ENCODE measurements around the gene NECAP2.

The NECAP2 gene

GRCh38 chr1:16405441-16405840 is 35.1 kb upstream of the NECAP2 start:
- Histone ChIP-seq H3K36me3 (ENCODE audit: control insufficient read depth in 1 of 2, insufficient read depth in 2 of 2, low read length in 2 of 2) (no peaks in the 10 kb centered on the region), H3K4me1 (ENCODE audit: control insufficient read depth in 1 of 2, insufficient read depth in 2 of 2, low read length in 2 of 2) (no peaks in the 10 kb centered on the region), H3K27me3 (ENCODE audit: control insufficient read depth in 1 of 2, insufficient read depth in 2 of 2, low read length in 2 of 2) (no peaks in the 10 kb centered on the region), H3K4me3 (ENCODE audit: low read depth in 1 of 2, low read length in 2 of 2) (no peak overlapping the region), H3K9ac (ENCODE audit: low read depth in 1 of 2, low read length in 2 of 2) (no peak overlapping the region), H3K9me3 (ENCODE audit: control insufficient read depth in 1 of 2, low read length in 2 of 2) (no peaks in the 10 kb centered on the region), H3K27ac (ENCODE audit: low read depth, low read length) (no peak overlapping the region)

GRCh38 chr1:16406868-16407267 is 33.7 kb upstream of the NECAP2 start:
- no peak overlapping the region for H3K27ac ChIP-seq (ENCODE audit: low read depth, low read length)
- H3K27me3 ChIP-seq (ENCODE audit: control insufficient read depth in 1 of 2, insufficient read depth in 2 of 2, low read length in 2 of 2) = no peaks in the 10 kb centered on the region
- H3K4me3 ChIP-seq (ENCODE audit: low read depth in 1 of 2, low read length in 2 of 2) = no peak overlapping the region
- no peaks in the 10 kb centered on the region for H3K4me1 ChIP-seq (ENCODE audit: control insufficient read depth in 1 of 2, insufficient read depth in 2 of 2, low read length in 2 of 2)
- no peak overlapping the region for H3K9ac ChIP-seq (ENCODE audit: low read depth in 1 of 2, low read length in 2 of 2)
- H3K36me3 ChIP-seq (ENCODE audit: control insufficient read depth in 1 of 2, insufficient read depth in 2 of 2, low read length in 2 of 2) = no peaks in the 10 kb centered on the region
- H3K9me3 ChIP-seq (ENCODE audit: control insufficient read depth in 1 of 2, low read length in 2 of 2) = no peaks in the 10 kb centered on the region

GRCh38 chr1:16409536-16410152 is 30.9 kb upstream of the NECAP2 start:
- no peak overlapping the region for H3K4me3 ChIP-seq (ENCODE audit: low read depth in 1 of 2, low read length in 2 of 2)
- H3K36me3 ChIP-seq (ENCODE audit: control insufficient read depth in 1 of 2, insufficient read depth in 2 of 2, low read length in 2 of 2) = no peaks in the 10 kb centered on the region
- no peaks in the 10 kb centered on the region for H3K4me1 ChIP-seq (ENCODE audit: control insufficient read depth in 1 of 2, insufficient read depth in 2 of 2, low read length in 2 of 2)
- no peak overlapping the region for H3K9ac ChIP-seq (ENCODE audit: low read depth in 1 of 2, low read length in 2 of 2)
- H3K27me3 ChIP-seq (ENCODE audit: control insufficient read depth in 1 of 2, insufficient read depth in 2 of 2, low read length in 2 of 2) = no peaks in the 10 kb centered on the region
- no peak overlapping the region for H3K27ac ChIP-seq (ENCODE audit: low read depth, low read length)
- H3K9me3 ChIP-seq (ENCODE audit: control insufficient read depth in 1 of 2, low read length in 2 of 2) = no peaks in the 10 kb centered on the region

- no peak overlapping the region for H3K9ac ChIP-seq (ENCODE audit: low read depth in 1 of 2, low read length in 2 of 2)
- no peak overlapping the region for H3K27ac ChIP-seq (ENCODE audit: low read depth, low read length)
These were observed 29.7 kb upstream of the NECAP2 start for GRCh38 chr1:16410803-16411202.

GRCh38 chr1:16413191-16413590 is 27.3 kb upstream of the NECAP2 start:
- Histone ChIP-seq H3K27ac (ENCODE audit: low read depth, low read length) (no peak overlapping the region), H3K36me3 (ENCODE audit: control insufficient read depth in 1 of 2, insufficient read depth in 2 of 2, low read length in 2 of 2) (no peaks in the 10 kb centered on the region), H3K4me3 (ENCODE audit: low read depth in 1 of 2, low read length in 2 of 2) (no peak overlapping the region), H3K4me1 (ENCODE audit: control insufficient read depth in 1 of 2, insufficient read depth in 2 of 2, low read length in 2 of 2) (no peaks in the 10 kb centered on the region), H3K27me3 (ENCODE audit: control insufficient read depth in 1 of 2, insufficient read depth in 2 of 2, low read length in 2 of 2) (no peaks in the 10 kb centered on the region), H3K9me3 (ENCODE audit: control insufficient read depth in 1 of 2, low read length in 2 of 2) (no peaks in the 10 kb centered on the region), H3K9ac (ENCODE audit: low read depth in 1 of 2, low read length in 2 of 2) (no peak overlapping the region)

More at GRCh38 chr1:16410803-16411202, 29.7 kb upstream of the NECAP2 start:
- no peaks in the 10 kb centered on the region for H3K9me3 ChIP-seq (ENCODE audit: control insufficient read depth in 1 of 2, low read length in 2 of 2)
- H3K4me3 ChIP-seq (ENCODE audit: low read depth in 1 of 2, low read length in 2 of 2) = no peak overlapping the region
- no peaks in the 10 kb centered on the region for H3K36me3 ChIP-seq (ENCODE audit: control insufficient read depth in 1 of 2, insufficient read depth in 2 of 2, low read length in 2 of 2)
- H3K27me3 ChIP-seq (ENCODE audit: control insufficient read depth in 1 of 2, insufficient read depth in 2 of 2, low read length in 2 of 2) = no peaks in the 10 kb centered on the region
- no peaks in the 10 kb centered on the region for H3K4me1 ChIP-seq (ENCODE audit: control insufficient read depth in 1 of 2, insufficient read depth in 2 of 2, low read length in 2 of 2)

- Histone ChIP-seq H3K9ac (ENCODE audit: low read depth in 1 of 2, low read length in 2 of 2) (no peak overlapping the region), H3K27ac (ENCODE audit: low read depth, low read length) (no peak overlapping the region), H3K27me3 (ENCODE audit: control insufficient read depth in 1 of 2, insufficient read depth in 2 of 2, low read length in 2 of 2) (no peaks in the 10 kb centered on the region), H3K9me3 (ENCODE audit: control insufficient read depth in 1 of 2, low read length in 2 of 2) (no peaks in the 10 kb centered on the region), H3K36me3 (ENCODE audit: control insufficient read depth in 1 of 2, insufficient read depth in 2 of 2, low read length in 2 of 2) (no peaks in the 10 kb centered on the region), H3K4me1 (ENCODE audit: control insufficient read depth in 1 of 2, insufficient read depth in 2 of 2, low read length in 2 of 2) (peaks cover 0 to 8% of the 10 kb centered on the region in 2 donors), H3K4me3 (ENCODE audit: low read depth in 1 of 2, low read length in 2 of 2) (no peak overlapping the region)
These were observed 21.6 kb upstream of the NECAP2 start for GRCh38 chr1:16418823-16419425.

- H3K9ac ChIP-seq (ENCODE audit: low read depth in 1 of 2, low read length in 2 of 2) = no peak overlapping the region
- H3K27ac ChIP-seq (ENCODE audit: low read depth, low read length) = no peak overlapping the region
- no peak overlapping the region for H3K4me3 ChIP-seq (ENCODE audit: low read depth in 1 of 2, low read length in 2 of 2)
- H3K36me3 ChIP-seq (ENCODE audit: control insufficient read depth in 1 of 2, insufficient read depth in 2 of 2, low read length in 2 of 2) = no peaks in the 10 kb centered on the region
- no peaks in the 10 kb centered on the region for H3K9me3 ChIP-seq (ENCODE audit: control insufficient read depth in 1 of 2, low read length in 2 of 2)
- peaks cover 0 to 8% of the 10 kb centered on the region in 2 donors for H3K4me1 ChIP-seq (ENCODE audit: control insufficient read depth in 1 of 2, insufficient read depth in 2 of 2, low read length in 2 of 2)
- no peaks in the 10 kb centered on the region for H3K27me3 ChIP-seq (ENCODE audit: control insufficient read depth in 1 of 2, insufficient read depth in 2 of 2, low read length in 2 of 2)
These were observed 20.0 kb upstream of the NECAP2 start for GRCh38 chr1:16420424-16421118.

- Histone ChIP-seq H3K4me3 (ENCODE audit: low read depth in 1 of 2, low read length in 2 of 2) (no peak overlapping the region), H3K4me1 (ENCODE audit: control insufficient read depth in 1 of 2, insufficient read depth in 2 of 2, low read length in 2 of 2) (peaks cover 0 to 8% of the 10 kb centered on the region in 2 donors), H3K36me3 (ENCODE audit: control insufficient read depth in 1 of 2, insufficient read depth in 2 of 2, low read length in 2 of 2) (no peaks in the 10 kb centered on the region), H3K9ac (ENCODE audit: low read depth in 1 of 2, low read length in 2 of 2) (no peak overlapping the region), H3K9me3 (ENCODE audit: control insufficient read depth in 1 of 2, low read length in 2 of 2) (no peaks in the 10 kb centered on the region), H3K27me3 (ENCODE audit: control insufficient read depth in 1 of 2, insufficient read depth in 2 of 2, low read length in 2 of 2) (no peaks in the 10 kb centered on the region), H3K27ac (ENCODE audit: low read depth, low read length) (no peak overlapping the region)
These were observed 19.3 kb upstream of the NECAP2 start for GRCh38 chr1:16421201-16421600.

- Histone ChIP-seq H3K4me1 (ENCODE audit: control insufficient read depth in 1 of 2, insufficient read depth in 2 of 2, low read length in 2 of 2) (peaks cover 0 to 8% of the 10 kb centered on the region in 2 donors), H3K4me3 (ENCODE audit: low read depth in 1 of 2, low read length in 2 of 2) (no peak overlapping the region), H3K9me3 (ENCODE audit: control insufficient read depth in 1 of 2, low read length in 2 of 2) (no peaks in the 10 kb centered on the region), H3K9ac (ENCODE audit: low read depth in 1 of 2, low read length in 2 of 2) (no peak overlapping the region), H3K36me3 (ENCODE audit: control insufficient read depth in 1 of 2, insufficient read depth in 2 of 2, low read length in 2 of 2) (no peaks in the 10 kb centered on the region), H3K27me3 (ENCODE audit: control insufficient read depth in 1 of 2, insufficient read depth in 2 of 2, low read length in 2 of 2) (no peaks in the 10 kb centered on the region), H3K27ac (ENCODE audit: low read depth, low read length) (no peak overlapping the region)
These were observed 18.5 kb upstream of the NECAP2 start for GRCh38 chr1:16422041-16422440.

Measured in duodenal mucosa (tissue), 2 donors.